OCI-LY7 (cell line): ENCODE results near the gene PDCD11. TPM values are rescaled to one million over a fixed set of nuclear protein-coding genes. Genes with fewer than 3 reads are reported as not detected.

Source experiments
- BruUV-seq: library from RNA; stranded (reverse); fragments of 400-500 nt; replicated peaks from 2 replicates; lab custom pipeline; 2021; lab: Mats Ljungman, UMichigan
- CTCF ChIA-PET: fragments of 300-600 bp; sonication (Branson Sonifier 250); formaldehyde crosslinking; loops from one replicate; lab custom pipeline; 2022; ENCODE audit warnings: antibody characterized with exemption; ENCODE audit not compliant: unreplicated experiment; lab: Charles Lee
- POLR2A ChIA-PET: fragments of 300-600 bp; sonication (Branson Sonifier 250); formaldehyde crosslinking; loops from one replicate; lab custom pipeline; 2022; ENCODE audit warnings: antibody characterized with exemption; lab: Charles Lee
- DNase-seq: peaks from one replicate; pipeline ENCODE4 v3.0.0-alpha.2; 2015; ENCODE audit warnings: low spot score
- H2AFZ ChIP-seq: fragments of 200-600 bp; sonication (generic), shearing (Covaris generic); 2 replicates; pipeline ENCODE4 v1.6.1; 2014; ENCODE audit warnings: mild to moderate bottlenecking, antibody characterized with exemption, low read length, moderate library complexity
- H3K27ac ChIP-seq: fragments of 200-600 bp; sonication (generic); 2 replicates; pipeline ENCODE4 v1.5.1; 2014; ENCODE audit warnings: mixed run types, low read depth, mild to moderate bottlenecking, moderate library complexity, low read length, inconsistent platforms; ENCODE audit not compliant: poor library complexity, severe bottlenecking
- H3K36me3 ChIP-seq: fragments of 200-600 bp; sonication (generic); 2 replicates; pipeline ENCODE4 v1.6.1; 2014; ENCODE audit warnings: mild to moderate bottlenecking, antibody characterized with exemption, low read length, moderate library complexity, mixed read lengths; ENCODE audit not compliant: insufficient read depth
- H3K4me1 ChIP-seq: fragments of 200-600 bp; sonication (generic); 2 replicates; pipeline ENCODE4 v1.5.1; 2014; ENCODE audit warnings: mild to moderate bottlenecking, low read length; ENCODE audit not compliant: insufficient read depth, poor library complexity, severe bottlenecking
- H3K4me2 ChIP-seq: fragments of 200-600 bp; sonication (generic); 2 replicates; pipeline ENCODE4 v1.6.1; 2014; ENCODE audit warnings: mild to moderate bottlenecking, low read length
- H3K4me3 ChIP-seq: fragments of 200-600 bp; sonication (generic); 2 replicates; pipeline ENCODE4 v1.5.1; 2014; ENCODE audit warnings: mild to moderate bottlenecking, low read depth, low read length; ENCODE audit not compliant: poor library complexity, severe bottlenecking
- H3K79me2 ChIP-seq: fragments of 200-600 bp; sonication (generic); 2 replicates; pipeline ENCODE4 v1.6.1; 2016; ENCODE audit warnings: low read depth, mild to moderate bottlenecking, low read length, moderate library complexity, mixed read lengths; ENCODE audit not compliant: insufficient read depth
- H3K9me2 ChIP-seq: fragments of 200-600 bp; sonication (generic); 2 replicates; pipeline ENCODE4 v1.6.1; 2016; ENCODE audit warnings: mild to moderate bottlenecking, low read length, mixed read lengths; ENCODE audit not compliant: insufficient read depth
- H3K9me3 ChIP-seq: fragments of 200-600 bp; sonication (generic); 2 replicates; pipeline ENCODE4 v1.6.1; 2014; ENCODE audit warnings: mild to moderate bottlenecking, mixed run types, low read length, mixed read lengths
- H4K20me1 ChIP-seq: fragments of 200-600 bp; sonication (generic); 2 replicates; pipeline ENCODE4 v1.6.1; 2014; ENCODE audit warnings: mild to moderate bottlenecking, antibody characterized with exemption, low read length, moderate library complexity, mixed read lengths; ENCODE audit not compliant: insufficient read depth
- EZH2phosphoT487 ChIP-seq: fragments of 200-600 bp; sonication (generic); IDR thresholded peaks from 2 replicates; pipeline ENCODE4 v1.6.1; 2018; ENCODE audit warnings: low read depth, borderline replicate concordance, mild to moderate bottlenecking, mixed run types, antibody characterized with exemption, low read length, moderate library complexity, mixed read lengths
- intact Hi-C: fragments of 100-400 bp; cut with micrococcal nuclease; formaldehyde crosslinking; loops from one replicate; pipeline ENCODE4 v1.10.0; 2022; ENCODE audit not compliant: unreplicated experiment
- total RNA-seq, 2 experiments: library from RNA; depleted of rRNA in 1 of 2; stranded (reverse); fragments of >200 nt in 1 of 2; shearing (Covaris generic) in 1 of 2; gene quantifications; 2 replicates each; pipeline ENCODE4 v1.2.3, GENCODE V29; 2014 to 2022
- TF ChIP-seq, protein P1 (sequence below): fragments of 200-600 bp; sonication (generic); conservative IDR thresholded peaks from 2 replicates; pipeline ENCODE4 v1.5.1; 2014; ENCODE audit warnings: mild to moderate bottlenecking, antibody characterized with exemption, low read length, moderate library complexity, mixed read lengths

PDCD11 gene
- total RNA-seq, 2 experiments from 2014 or later = 54.5 to 68.4 TPM

- no peak overlapping the region for H3K4me3 ChIP-seq
- intact Hi-C loops = no loop called here
- ChIA-PET POLR2A (interaction anchor here (0.5 to 0.9 kb wide), 2 partner anchors 56 to 659 kb away, joined by 3 to 5 read pairs; no protein-coding TSS in a partner anchor), CTCF (no interaction called here)
- H3K9me2 ChIP-seq = no peaks in the 10 kb centered on the region
- H3K4me1 ChIP-seq = no peaks in the 10 kb centered on the region
- no peak overlapping the region for H3K4me2 ChIP-seq
- H3K79me2 ChIP-seq = no peaks in the 10 kb centered on the region
- H2AFZ ChIP-seq = no peak overlapping the region
- BruUV-seq = no TSS peak
- H4K20me1 ChIP-seq = no peaks in the 10 kb centered on the region
- DNase-seq = no peak
- no peak overlapping the region for H3K27ac ChIP-seq
- H3K9me3 ChIP-seq = no peaks in the 10 kb centered on the region
- H3K36me3 ChIP-seq = peaks cover 51% of the 10 kb centered on the region
- TF ChIP-seq, protein P1, sequence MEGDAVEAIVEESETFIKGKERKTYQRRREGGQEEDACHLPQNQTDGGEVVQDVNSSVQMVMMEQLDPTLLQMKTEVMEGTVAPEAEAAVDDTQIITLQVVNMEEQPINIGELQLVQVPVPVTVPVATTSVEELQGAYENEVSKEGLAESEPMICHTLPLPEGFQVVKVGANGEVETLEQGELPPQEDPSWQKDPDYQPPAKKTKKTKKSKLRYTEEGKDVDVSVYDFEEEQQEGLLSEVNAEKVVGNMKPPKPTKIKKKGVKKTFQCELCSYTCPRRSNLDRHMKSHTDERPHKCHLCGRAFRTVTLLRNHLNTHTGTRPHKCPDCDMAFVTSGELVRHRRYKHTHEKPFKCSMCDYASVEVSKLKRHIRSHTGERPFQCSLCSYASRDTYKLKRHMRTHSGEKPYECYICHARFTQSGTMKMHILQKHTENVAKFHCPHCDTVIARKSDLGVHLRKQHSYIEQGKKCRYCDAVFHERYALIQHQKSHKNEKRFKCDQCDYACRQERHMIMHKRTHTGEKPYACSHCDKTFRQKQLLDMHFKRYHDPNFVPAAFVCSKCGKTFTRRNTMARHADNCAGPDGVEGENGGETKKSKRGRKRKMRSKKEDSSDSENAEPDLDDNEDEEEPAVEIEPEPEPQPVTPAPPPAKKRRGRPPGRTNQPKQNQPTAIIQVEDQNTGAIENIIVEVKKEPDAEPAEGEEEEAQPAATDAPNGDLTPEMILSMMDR = no peak
- TF ChIP-seq EZH2phosphoT487 = no peak
Observed at GRCh38 chr10:103448746-103449145, 52.3 kb downstream of the PDCD11 start.

GRCh38 chr10:103449208-103450144 lies 53.0 kb downstream of the PDCD11 start:
- Histone ChIP-seq H3K27ac (no peak overlapping the region), H2AFZ (no peak overlapping the region), H4K20me1 (no peaks in the 10 kb centered on the region), H3K9me3 (no peaks in the 10 kb centered on the region), H3K4me3 (no peak overlapping the region), H3K9me2 (no peaks in the 10 kb centered on the region), H3K36me3 (peaks cover 44% of the 10 kb centered on the region), H3K4me2 (no peak overlapping the region), H3K4me1 (no peaks in the 10 kb centered on the region), H3K79me2 (no peaks in the 10 kb centered on the region)
- ChIA-PET POLR2A (interaction anchor here (0.9 kb wide), 1 partner anchor 55 kb away, joined by 3 read pairs; no protein-coding TSS in a partner anchor), CTCF (no interaction called here)
- no peak for DNase-seq
- no TSS peak for BruUV-seq
- no peak for TF ChIP-seq EZH2phosphoT487
- TF ChIP-seq, protein P1 = no peak
- intact Hi-C loops = no loop called here

- POLR2A ChIA-PET = no interaction called here
- Histone ChIP-seq H3K27ac (no peak overlapping the region), H4K20me1 (no peaks in the 10 kb centered on the region), H3K4me1 (no peaks in the 10 kb centered on the region), H3K36me3 (peaks cover 36% of the 10 kb centered on the region), H3K79me2 (no peaks in the 10 kb centered on the region), H3K9me2 (no peaks in the 10 kb centered on the region), H2AFZ (no peak overlapping the region), H3K4me3 (no peak overlapping the region), H3K9me3 (no peaks in the 10 kb centered on the region), H3K4me2 (no peak overlapping the region)
- intact Hi-C loops = no loop called here
- CTCF ChIA-PET = no interaction called here
- DNase-seq = no peak
- BruUV-seq = no TSS peak
- TF ChIP-seq, protein P1 = no peak
- TF ChIP-seq EZH2phosphoT487 = no peak
Observed at GRCh38 chr10:103450201-103450695, 53.8 kb downstream of the PDCD11 start.
